G401.6 (cell line): ENCODE measurements around the gene BRSK2.

ENCODE experiments used
- FAIRE-seq: peaks from 2 replicates; lab custom pipeline; 2012; peaks lifted over from hg19 to GRCh38; lab: Jason Lieb, UNC

BRSK2 gene

DNA sequence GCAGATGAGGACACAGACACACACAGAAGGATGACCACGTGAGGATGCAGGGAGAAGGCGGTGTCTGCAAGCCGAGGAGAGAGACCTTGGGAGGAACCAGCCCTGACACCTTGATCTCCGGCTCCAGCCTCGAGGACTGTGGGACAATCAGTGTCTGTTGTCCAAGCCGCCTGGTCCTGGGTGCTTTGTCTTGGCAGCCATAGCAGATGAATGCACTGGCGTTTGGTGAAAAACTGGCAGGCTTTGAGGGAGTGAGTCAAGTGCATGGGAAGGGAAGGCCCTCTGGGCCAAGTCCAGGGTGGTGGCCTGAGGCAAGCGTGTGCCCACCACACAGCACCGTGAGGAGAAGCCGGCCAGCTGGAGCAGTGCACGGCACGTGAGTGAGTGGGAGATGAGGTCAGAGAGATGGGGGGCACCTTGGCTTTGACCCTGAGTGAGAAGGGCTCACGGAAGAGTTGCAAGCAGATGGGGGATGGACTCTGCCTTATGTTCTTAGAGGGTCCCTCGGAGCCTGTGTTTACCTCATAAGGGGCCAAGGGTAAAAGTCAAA lies 12.4 kb upstream of the BRSK2 start:
- no peak for FAIRE-seq

GRCh38 chr11:1381793-1382425 lies 7.8 kb upstream of the BRSK2 start:
- FAIRE-seq = no peak

- FAIRE-seq = no peak
Measured at GRCh38 chr11:1382429-1382828, 7.3 kb upstream of the BRSK2 start.

DNA sequence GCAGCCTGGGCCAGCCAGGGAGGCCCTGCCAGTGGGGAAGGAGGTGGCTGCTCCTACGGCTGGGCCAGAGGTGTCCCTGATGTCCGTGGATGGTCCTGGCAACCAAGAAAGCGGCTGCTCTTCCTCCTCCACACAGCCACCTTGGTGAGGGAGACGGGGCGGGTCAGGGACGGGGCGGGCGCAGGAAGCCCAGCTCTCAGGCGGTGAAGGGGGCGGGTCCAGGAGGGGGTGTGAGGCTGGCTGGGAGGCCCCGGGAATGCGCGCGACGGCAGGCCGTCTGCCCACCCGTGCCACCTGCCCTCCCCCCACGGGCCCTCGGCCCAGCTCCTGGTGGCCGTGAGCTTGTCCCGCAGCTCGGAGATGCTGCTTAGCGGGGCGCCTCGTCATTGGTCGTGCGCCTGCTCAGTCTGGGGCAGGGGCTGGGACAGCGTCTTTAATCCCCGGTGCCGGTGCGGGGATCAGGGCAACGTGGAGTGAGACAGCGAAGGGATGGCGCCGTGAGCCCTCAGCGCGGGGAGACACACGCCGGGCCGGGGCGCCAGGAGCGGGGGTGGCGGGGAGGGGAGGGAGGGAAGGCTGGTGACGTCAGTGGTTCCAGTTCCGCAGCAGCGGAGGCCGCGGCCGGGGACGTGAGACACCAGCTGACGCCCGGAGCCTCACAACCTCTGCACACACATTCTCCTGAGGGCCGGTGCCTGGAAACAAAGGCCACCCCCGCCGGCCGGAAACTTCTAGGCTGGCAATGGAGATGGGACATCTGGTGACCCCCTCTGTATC lies 6.7 kb upstream of the BRSK2 start:
- no peak for FAIRE-seq

- no peak for FAIRE-seq
Measured at GRCh38 chr11:1384199-1384970, 5.3 kb upstream of the BRSK2 start.

- no peak for FAIRE-seq
Measured at GRCh38 chr11:1387521-1387920, 2.2 kb upstream of the BRSK2 start.

DNA sequence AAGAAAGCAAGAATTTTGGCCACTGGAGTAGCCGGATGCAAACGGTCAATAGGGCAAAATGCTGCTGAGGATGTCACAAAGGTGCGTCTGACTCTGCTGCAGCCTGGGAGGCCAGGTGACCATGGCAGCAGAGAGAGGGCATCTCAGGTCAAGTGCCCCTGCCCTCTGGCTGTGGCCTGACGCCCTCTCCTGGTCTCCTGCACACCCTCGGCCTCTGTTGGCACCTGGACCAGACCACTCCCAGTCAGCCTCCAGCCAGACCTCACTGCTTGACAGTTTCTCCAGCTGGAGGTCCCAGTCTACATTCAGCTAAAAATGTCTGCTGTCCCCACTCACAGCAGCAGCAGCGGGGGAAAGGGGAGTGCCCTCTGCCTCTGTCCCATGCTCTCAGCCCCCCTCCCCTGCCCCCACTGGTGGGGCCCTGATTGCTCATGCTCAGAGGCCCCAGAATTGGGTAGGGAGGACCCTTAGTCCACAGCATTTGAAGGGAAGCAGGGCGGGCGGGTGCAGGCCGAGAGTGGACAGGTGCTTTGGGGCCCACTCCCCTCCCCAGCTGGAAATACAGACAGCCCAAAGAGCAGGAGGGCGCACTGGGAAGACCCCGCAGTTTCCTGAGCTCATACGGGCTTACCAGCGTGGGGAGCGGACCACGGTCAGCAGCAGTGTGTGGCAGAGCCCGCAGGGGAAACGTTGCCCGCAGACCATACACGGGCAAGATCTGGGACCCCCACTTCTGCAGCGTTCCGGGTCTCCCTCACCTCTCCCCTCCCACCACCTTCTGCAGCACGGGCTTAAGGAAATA lies 1.6 kb upstream of the BRSK2 start:
- no peak for FAIRE-seq

DNA sequence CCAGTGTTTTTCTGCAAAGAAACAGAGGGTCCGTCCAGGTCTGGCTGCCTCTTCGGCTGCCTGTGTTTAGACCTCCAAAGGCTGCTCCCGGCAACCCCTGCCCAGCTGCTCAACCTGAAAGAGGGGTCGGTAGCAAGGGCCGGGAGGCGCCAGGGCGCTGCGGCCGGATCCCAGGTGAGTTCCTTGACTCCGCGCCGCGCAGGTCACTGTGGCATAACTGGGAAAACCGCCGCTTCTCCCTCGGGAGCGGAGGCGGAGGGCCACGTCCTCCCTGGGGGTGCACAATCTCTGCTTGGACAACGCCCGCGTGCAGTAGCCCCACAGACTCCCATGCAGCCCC lies 1.0 kb upstream of the BRSK2 start:
- no peak for FAIRE-seq

DNA sequence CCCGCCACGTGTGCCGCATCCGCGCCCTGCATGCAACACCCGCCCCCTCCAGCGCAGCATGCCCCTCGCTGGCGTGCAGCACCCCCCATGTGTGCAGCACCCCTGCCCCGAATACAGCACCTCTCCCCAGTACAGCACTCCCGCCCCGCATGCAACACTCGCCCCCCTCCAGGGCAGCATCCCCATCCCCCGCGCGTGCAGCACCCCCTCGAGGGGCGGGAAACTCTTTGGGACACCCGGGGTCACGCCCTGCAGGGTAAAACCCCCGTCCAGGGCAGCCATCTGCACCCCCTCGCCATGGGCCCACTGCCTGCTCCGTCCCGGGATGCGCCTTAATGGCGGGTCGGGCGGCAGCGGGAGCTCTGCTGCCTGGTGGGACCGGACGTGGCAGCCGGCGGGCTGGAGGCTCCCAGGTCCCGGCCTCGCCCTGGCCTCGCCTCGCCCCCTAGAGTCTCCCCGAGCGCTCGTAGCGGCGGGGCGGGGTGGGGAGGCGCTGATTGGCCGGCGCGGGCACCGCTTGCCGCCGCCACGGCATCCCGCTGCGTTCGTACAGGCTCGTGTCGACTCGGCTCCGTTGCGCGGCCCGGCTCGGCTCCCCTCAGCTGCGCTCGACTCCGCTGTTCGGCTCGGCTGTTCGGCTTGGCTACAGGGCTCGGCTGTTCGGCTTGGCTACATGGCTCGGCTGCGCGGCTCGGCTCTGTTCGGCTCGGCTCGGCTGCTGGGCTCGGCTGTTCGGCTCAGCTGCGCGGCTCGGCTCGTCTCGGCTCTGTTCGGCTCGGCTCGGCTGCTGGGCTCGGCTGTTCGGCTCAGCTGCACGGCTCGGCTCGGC lies 417 bp upstream of the BRSK2 start:
- FAIRE-seq = peak; percentile 94

DNA sequence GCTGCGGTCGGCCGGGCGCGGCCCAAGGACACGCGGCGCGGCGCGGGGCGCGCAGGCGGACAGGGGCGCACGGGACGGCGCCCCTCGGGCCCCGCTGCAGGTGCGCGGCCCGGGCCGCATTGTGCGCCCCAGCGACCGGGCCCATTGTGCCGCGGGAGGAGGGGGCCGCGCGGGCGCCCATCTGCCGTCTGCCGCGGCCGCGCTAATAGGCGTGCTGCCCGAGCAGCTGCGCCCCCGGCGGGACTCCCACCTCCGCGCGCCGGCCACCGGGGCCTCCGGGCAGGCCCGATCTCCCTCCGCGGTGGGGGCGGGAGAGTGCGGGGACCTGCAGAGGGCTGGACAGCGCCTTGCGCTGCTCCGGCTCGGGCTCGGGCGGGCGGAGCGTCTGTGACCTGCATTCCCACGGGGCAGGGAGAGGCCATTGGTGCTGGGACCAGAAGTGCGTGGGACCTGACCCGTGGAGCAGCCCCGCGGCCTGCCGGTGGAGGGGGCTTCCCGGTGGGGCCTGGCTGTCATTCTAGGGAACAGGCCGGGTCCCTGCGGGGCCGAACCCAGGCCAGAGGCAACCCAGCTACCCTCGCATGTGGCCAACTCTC lies 933 bp downstream of the BRSK2 start:
- no peak for FAIRE-seq

- FAIRE-seq = no peak
Measured at GRCh38 chr11:1391165-1392075, 1.7 kb downstream of the BRSK2 start.

GRCh38 chr11:1392111-1392510 lies 2.4 kb downstream of the BRSK2 start:
- FAIRE-seq = no peak

DNA sequence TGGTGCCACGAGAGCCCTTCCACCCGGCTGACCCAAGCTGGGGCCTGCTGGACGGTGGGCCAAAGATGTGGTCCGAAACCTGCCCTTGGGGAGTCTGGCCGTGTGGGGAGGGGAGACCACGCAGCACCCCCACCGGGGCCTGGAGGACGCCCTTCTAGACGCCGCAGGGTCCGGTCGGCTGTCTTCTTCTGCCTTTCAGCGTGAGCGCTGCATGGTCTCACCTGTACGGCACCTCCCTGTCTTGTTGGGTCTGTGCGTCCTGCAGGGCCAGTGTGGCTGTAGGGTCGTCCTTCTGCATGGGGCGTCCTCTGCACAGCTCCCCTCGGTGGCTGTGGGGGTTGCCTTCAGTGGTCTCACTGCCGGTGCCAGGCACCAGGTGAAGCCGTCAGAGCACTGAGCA lies 2.8 kb downstream of the BRSK2 start:
- FAIRE-seq = no peak

- FAIRE-seq = no peak
Measured at GRCh38 chr11:1393038-1393710, 3.4 kb downstream of the BRSK2 start.

DNA sequence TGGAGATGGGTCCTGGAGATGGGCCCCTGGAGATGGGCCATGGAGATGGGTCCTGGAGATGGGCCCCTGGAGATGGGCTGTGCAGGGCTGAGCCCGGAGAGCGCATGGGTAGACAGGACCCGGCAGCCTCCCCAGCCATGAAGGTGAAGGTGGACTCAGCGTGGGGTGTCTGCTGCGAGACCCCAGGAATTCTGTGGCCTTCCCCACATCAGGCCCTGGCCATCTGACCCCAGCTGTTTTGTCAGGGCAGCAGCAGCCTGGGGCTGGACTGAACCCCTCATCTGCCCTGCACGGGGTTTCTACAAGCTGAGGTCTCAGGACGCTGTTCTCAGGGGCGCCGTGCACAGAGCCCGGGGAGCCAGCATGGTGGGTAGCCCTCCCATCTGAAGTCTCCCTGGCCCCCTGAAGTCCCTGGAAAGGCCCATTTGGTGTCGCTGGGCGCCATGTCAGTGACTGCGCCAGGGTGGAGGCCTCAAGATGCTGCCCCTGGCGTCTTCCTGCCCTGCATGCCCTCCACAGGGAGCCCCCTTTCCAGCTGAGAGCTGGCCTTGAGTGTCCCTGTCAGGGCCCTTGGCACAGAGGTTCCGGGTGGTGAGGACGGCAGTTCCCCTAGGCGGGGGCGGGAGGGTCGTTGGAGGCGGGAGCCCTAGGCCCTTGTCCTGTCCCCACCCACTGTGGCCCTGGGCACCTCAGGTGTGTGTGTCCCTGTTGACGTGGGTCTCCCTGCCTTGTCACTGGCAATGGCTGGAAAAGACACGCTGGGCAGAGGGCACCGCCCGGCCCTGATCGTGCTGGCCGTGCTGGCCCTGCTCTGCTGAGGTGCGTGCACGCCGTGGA lies 5.4 kb downstream of the BRSK2 start:
- no peak for FAIRE-seq

DNA sequence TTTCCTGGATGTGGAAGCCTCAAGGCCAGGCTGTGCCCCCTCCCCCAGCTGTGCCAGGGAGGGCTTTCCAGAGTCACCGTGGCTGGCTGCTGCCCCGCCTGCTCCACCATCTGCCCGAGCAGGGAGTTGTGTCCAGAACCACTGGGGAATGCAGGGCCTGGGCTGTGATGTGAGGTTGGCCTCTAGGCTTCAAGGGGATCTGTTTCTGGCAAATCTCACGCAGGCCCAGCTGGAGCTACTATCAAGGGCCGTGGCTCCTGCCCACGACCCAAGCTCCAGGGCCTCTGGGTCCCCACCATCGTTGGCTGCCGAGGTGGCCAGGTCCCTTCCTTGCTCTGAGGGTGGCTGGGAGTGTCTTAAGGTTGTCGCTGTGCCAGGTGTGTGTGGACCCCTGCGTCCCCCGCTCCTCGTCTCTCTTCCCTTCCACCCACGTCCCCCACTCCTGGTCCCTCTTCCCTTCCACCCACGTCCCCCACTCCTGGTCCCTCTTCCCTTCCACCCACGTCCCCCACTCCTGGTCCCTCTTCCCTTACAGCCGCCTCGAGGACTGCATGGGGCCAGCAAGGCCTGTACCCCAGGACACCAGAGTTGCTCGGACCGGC lies 6.1 kb downstream of the BRSK2 start:
- no peak for FAIRE-seq

DNA sequence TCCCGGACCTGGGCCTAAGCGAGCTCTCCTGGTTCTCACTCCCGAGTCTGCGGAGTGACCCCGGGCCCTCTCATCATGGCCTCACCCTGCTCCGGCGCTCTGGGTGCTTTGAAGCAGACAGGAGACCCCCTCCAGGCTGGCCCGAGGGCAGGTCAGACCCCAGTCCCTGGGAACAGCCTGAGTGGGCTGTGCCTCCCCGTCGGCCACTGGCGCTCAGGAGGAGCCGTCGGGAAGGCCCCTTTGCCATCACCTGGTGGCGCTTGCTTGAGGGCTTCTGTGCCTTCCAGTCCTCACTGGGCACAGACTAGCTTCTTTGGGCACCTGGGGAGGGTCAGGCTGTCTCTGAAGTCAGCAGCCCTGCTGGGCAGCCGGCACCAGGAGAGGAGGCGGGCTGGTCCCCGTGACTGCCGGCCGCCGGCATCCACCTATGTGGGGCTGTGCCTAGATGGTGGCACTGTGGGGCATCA lies 6.7 kb downstream of the BRSK2 start:
- FAIRE-seq = no peak
